GM06990 (cell line): Measurements from ENCODE around the gene C11orf71.

Experiments used
- DNase-seq: peaks from one replicate; pipeline ENCODE4 v3.0.0-alpha.2; 2011; ENCODE audit not compliant: insufficient read length; ENCODE audit errors: extremely low read depth
- H3K27me3 ChIP-seq: replicated peaks from 2 replicates; pipeline ENCODE4 v1.6.0; 2011; ENCODE audit warnings: low read length; ENCODE audit not compliant: control insufficient read depth, insufficient read depth
- H3K36me3 ChIP-seq: 2 replicates; pipeline ENCODE4 v1.5.1; 2011; ENCODE audit warnings: low read length; ENCODE audit not compliant: control insufficient read depth, insufficient read depth
- H3K4me3 ChIP-seq: replicated peaks from 2 replicates; pipeline ENCODE4 v1.5.1; 2011; ENCODE audit warnings: low read depth, mild to moderate bottlenecking, control low read depth, low read length
- CTCF ChIP-seq: IDR thresholded peaks from 2 replicates; pipeline ENCODE4 v1.5.1; 2011; ENCODE audit warnings: low read length, control low read depth, mild to moderate bottlenecking, inconsistent platforms; ENCODE audit not compliant: insufficient read depth, poor library complexity, severe bottlenecking

C11orf71 gene

GRCh38 chr11:114362958-114363357, 37.4 kb downstream of the C11orf71 start:
- H3K36me3 ChIP-seq, result no peaks in the 10 kb centered on the region
- H3K4me3 ChIP-seq, result no peak overlapping the region
- no peak for DNase-seq
- TF ChIP-seq CTCF, result no peak
- peaks cover 1% of the 10 kb centered on the region; the same call in 1 of the 2 replicates for H3K27me3 ChIP-seq

GRCh38 chr11:114362326-114362725, 38.0 kb downstream of the C11orf71 start:
- H3K36me3 ChIP-seq, result no peaks in the 10 kb centered on the region
- DNase-seq, result no peak
- no peak for TF ChIP-seq CTCF
- H3K27me3 ChIP-seq, result peaks cover 1% of the 10 kb centered on the region; the same call in 1 of the 2 replicates
- H3K4me3 ChIP-seq, result no peak overlapping the region

GRCh38 chr11:114359342-114359741, 41.0 kb downstream of the C11orf71 start:
- no peak for TF ChIP-seq CTCF
- DNase-seq, result no peak
- Histone ChIP-seq H3K4me3 (no peak overlapping the region), H3K27me3 (peaks cover 1% of the 10 kb centered on the region; the same call in 1 of the 2 replicates), H3K36me3 (no peaks in the 10 kb centered on the region)

GRCh38 chr11:114358716-114359115, 41.6 kb downstream of the C11orf71 start:
- peaks cover 1% of the 10 kb centered on the region; the same call in 1 of the 2 replicates for H3K27me3 ChIP-seq
- no peak overlapping the region for H3K4me3 ChIP-seq
- DNase-seq, result no peak
- no peak for TF ChIP-seq CTCF
- no peaks in the 10 kb centered on the region for H3K36me3 ChIP-seq

- Histone ChIP-seq H3K27me3 (peaks cover 3% of the 10 kb centered on the region), H3K4me3 (no peak overlapping the region), H3K36me3 (no peaks in the 10 kb centered on the region)
- TF ChIP-seq CTCF, result no peak
- DNase-seq, result no peak
Observed at GRCh38 chr11:114354076-114354475, 46.2 kb downstream of the C11orf71 start.

- Histone ChIP-seq H3K4me3 (no peak overlapping the region), H3K36me3 (no peaks in the 10 kb centered on the region), H3K27me3 (peaks cover 2% of the 10 kb centered on the region; the same call in 1 of the 2 replicates)
- DNase-seq, result no peak
- TF ChIP-seq CTCF, result no peak
Observed at GRCh38 chr11:114353443-114353842, 46.9 kb downstream of the C11orf71 start.
